Heart right ventricle (tissue), 16 donors: ENCODE results near the gene EPB41L2. TPM values are rescaled to one million over a fixed set of nuclear protein-coding genes. Genes with fewer than 3 reads are reported as not detected.
"Not testable (repeated sequence)": the region's sequence is repeated elsewhere in the genome, so short reads cannot be mapped to it uniquely, and the experiment has no call there.

Experiments used
- ATAC-seq, 8 donors: fragments of 200-7000 bp; cut with Tn5 transposase; one replicate each; pipeline ENCODE4 v1.9.1; 2020; ENCODE audit warnings: mild to moderate bottlenecking in 8 of 8, moderate library complexity in 8 of 8, moderate number of reproducible peaks in 1 of 8
- DNase-seq, 2 donors: peaks; one replicate each; pipeline ENCODE4 v3.0.0-alpha.2; 2020
- H3K27ac ChIP-seq, 10 donors: fragments of 200-600 bp; sonication (generic) in 2 of 10; one replicate each; pipeline versions ENCODE4 v1.5.0 to v1.8.0; 2020 to 2022; ENCODE audit warnings: mild to moderate bottlenecking in 3 of 10
- H3K27me3 ChIP-seq, 7 donors: fragments of 200-600 bp; one replicate each; pipeline ENCODE4 v1.8.0; 2021 to 2022; ENCODE audit warnings: mild to moderate bottlenecking in 2 of 7
- H3K36me3 ChIP-seq, 9 donors: fragments of 200-600 bp; sonication (generic) in 1 of 9; one replicate each; pipeline versions ENCODE4 v1.5.0 to v1.8.0; 2020 to 2022; ENCODE audit warnings: mild to moderate bottlenecking in 2 of 9
- H3K4me1 ChIP-seq, 9 donors: fragments of 200-600 bp; sonication (generic) in 1 of 9; one replicate each; pipeline versions ENCODE4 v1.5.0 to v1.8.0; 2020 to 2022; ENCODE audit warnings: mild to moderate bottlenecking in 4 of 9
- H3K4me3 ChIP-seq, 10 donors: fragments of 200-600 bp; sonication (generic) in 2 of 10; one replicate each; pipeline versions ENCODE4 v1.5.0 to v1.8.0; 2020 to 2022; ENCODE audit warnings: mild to moderate bottlenecking in 7 of 10, moderate library complexity in 2 of 10
- H3K9me3 ChIP-seq, 11 donors: fragments of 200-600 bp in 10 of 11; sonication (generic) in 2 of 11; one replicate each; pipeline versions ENCODE4 v1.5.0 to v1.8.0; 2013 to 2022; ENCODE audit warnings: mild to moderate bottlenecking in 2 of 11, control low read depth in 1 of 11, moderate library complexity in 1 of 11
- WGBS, 2 donors: extraction: QIAGEN DNeasy Blood & Tissue Kit; methylation state at CpG; one replicate each; pipeline ENCODE4 v1.1.7; 2013; ENCODE audit warnings: inconsistent platforms in 1 of 2; 5-methylcytosine and 5-hydroxymethylcytosine counted together
- intact Hi-C, 10 donors: fragments of 100-400 bp; cut with DNase I; formaldehyde crosslinking; loops; one replicate each; pipeline versions ENCODE4 v1.11.1 to v1.14.2; 2022
- polyA plus RNA-seq, 2 donors: library from polyadenylated mRNA; stranded (reverse); fragments of 200-250 nt; gene quantifications; one replicate each; pipeline ENCODE4 v1.2.3, GENCODE V29; 2013
- total RNA-seq, 10 donors: library from RNA; stranded (reverse); fragmentation: NEBNext Ultra II Directional in 3 of 10; extraction: Animal tissue kit (Norgen Biotek cat#: 25700) in 3 of 10; gene quantifications; one replicate each; pipeline versions ENCODE4 v1.2.1 to v1.2.4, GENCODE V29; 2021 to 2023
- TF ChIP-seq, protein P1 (sequence below), 9 donors: fragments of 200-600 bp; sonication (generic) in 2 of 9; IDR thresholded peaks; one replicate each; pipeline versions ENCODE4 v1.5.0 to v1.8.0; 2021 to 2022; ENCODE audit warnings: antibody characterized with exemption in 9 of 9, mild to moderate bottlenecking in 5 of 9, moderate library complexity in 1 of 9
- donor health status: Arrhythmogenic right ventricular cardiomyopathy.
- donor health status: ischemic (EF 13 %, LVEDD 7.1; RV severe dilation, severe dysfunction).
- donor health status: healthy with polysubstance abuse.
- donor health status: DM: no; HTN: yes; CAD: no.
- donor health status: DM: no; HTN: no; CAD: no.
- donor health status: ischemic (EF 25% LVEDD 6.9; RV normal size, moderate dysfunction).
- donor health status: ischemic (EF 25% LVEDD 5.7; RV mildly dilated, moderate dysfunction).
- donor health status: healthy.
- donor health status: DM: yes; HTN: yes; CAD: no.
- donor health status: Ischemic cardiomyopathy.
- donor health status: ischemic (EF 35%, LVEDD 5.7; RV mildly dilated, moderate dysfunction).
- donor health status: nonischemic (EF 11% LVEDD 7.7; RV severe dilation, severe dysfunction).
- donor health status: DM: yes; HTN: yes; CAD: no.
- donor health status: PGD.
- donor health status: ischemic (EF 29% LVEDD 5.4; RV normal size, mild dysfunction).
- donor health status: nonischemic (EF 23%, LVEDD 6.1; RV moderate dilation, normal function).

EPB41L2 gene
- total and polyA plus RNA-seq, 12 donors = 18.0 to 98.6 (median 55.1) TPM

DNA sequence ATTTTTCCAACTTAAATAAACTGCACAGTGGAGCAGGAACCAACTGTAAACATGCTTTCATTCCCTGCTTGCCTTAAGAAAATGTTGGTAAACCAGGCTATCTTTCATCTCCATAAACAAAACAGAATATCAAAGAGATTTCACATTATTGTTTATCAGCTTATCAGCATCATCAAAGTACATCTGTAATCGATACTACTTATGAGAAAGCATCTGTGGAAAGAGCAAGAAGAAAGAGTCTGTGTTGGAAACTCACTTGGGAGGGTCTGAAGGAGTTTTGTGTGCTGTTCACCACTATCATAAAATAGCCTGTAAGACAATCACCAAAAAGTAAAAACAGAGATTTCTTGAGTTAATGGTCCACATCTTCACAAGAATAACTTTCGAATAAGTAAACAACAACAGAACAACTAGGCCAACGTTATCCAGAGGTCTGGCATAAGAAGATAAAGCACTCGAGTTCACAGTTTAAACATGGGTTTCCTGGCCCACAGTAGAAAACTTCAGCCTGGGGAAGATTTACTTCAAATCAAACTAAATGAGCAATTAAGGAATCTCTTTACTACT lies 47.9 kb downstream of the EPB41L2 start:
- DNase-seq = no peak
- Histone ChIP-seq H3K4me1 (peaks cover 0 to 57% (median 36%) of the 10 kb centered on the region in 9 donors), H3K9me3 (no peaks in the 10 kb centered on the region), H3K36me3 (no peaks in the 10 kb centered on the region), H3K27ac (peak overlapping the region in 8 of 10 donors; percentile 9 to 70 (median 39)), H3K4me3 (no peak overlapping the region), H3K27me3 (no peaks in the 10 kb centered on the region)
- intact Hi-C loops = loop anchor here in 1 of 10 donors (2.0 to 10.0 kb wide), 2 partner anchors 48 to 50 kb away; partner anchors contain the start of gene EPB41L2
- WGBS, 2 donors = 34 to 35% methylated on average over 4 of the region's 4 CpGs
- TF ChIP-seq, protein P1, sequence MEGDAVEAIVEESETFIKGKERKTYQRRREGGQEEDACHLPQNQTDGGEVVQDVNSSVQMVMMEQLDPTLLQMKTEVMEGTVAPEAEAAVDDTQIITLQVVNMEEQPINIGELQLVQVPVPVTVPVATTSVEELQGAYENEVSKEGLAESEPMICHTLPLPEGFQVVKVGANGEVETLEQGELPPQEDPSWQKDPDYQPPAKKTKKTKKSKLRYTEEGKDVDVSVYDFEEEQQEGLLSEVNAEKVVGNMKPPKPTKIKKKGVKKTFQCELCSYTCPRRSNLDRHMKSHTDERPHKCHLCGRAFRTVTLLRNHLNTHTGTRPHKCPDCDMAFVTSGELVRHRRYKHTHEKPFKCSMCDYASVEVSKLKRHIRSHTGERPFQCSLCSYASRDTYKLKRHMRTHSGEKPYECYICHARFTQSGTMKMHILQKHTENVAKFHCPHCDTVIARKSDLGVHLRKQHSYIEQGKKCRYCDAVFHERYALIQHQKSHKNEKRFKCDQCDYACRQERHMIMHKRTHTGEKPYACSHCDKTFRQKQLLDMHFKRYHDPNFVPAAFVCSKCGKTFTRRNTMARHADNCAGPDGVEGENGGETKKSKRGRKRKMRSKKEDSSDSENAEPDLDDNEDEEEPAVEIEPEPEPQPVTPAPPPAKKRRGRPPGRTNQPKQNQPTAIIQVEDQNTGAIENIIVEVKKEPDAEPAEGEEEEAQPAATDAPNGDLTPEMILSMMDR (IDR thresholded peaks at IDR 0.05) = no peak
- no peak for ATAC-seq

DNA sequence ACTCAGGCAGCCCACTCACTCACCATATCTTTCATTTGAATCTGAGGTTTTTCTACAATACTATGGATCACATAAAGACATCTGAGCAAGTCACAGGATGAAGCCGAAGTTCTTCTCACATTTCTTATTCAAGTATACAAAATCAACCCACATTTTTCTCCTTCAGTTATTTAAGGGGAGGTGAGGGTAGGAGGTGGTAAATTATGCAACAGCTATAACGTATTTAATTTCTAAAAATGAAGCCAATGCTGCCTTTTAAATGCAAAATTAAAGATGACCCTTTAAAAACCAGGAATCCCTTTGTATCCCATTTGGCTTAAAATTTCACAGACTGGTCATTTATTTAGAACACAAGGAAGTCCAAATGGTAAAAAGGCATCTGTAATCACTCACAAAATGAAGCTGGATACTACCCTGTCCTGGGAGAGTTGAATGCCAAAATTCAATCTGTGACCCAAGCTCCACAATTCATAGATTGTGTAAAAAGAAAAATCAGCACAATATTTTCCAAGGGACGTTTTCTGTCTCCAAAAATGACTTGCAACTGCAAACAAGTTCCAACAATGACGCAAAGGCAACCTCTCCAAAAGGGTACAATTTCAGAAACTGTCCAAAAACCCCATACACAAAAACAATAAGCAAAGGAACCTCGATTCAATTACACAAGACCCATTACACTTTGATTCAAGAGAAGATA lies 48.8 kb downstream of the EPB41L2 start:
- 39 to 55% methylated on average over 5 of the region's 5 CpGs for WGBS, 2 donors
- Histone ChIP-seq H3K4me1 (peaks cover 0 to 57% (median 36%) of the 10 kb centered on the region in 9 donors), H3K4me3 (peak overlapping the region in 1 of 10 donors; percentile 34), H3K36me3 (no peaks in the 10 kb centered on the region), H3K9me3 (no peaks in the 10 kb centered on the region), H3K27ac (peak overlapping the region in 7 of 10 donors; percentile 9 to 70 (median 40)), H3K27me3 (no peaks in the 10 kb centered on the region)
- TF ChIP-seq, protein P1 (IDR thresholded peaks at IDR 0.05) = no peak
- DNase-seq = no peak
- peak in 6 of 8 donors; percentile 59 to 82 (median 69) for ATAC-seq
- intact Hi-C loops = loop anchor here in 1 of 10 donors (2.0 to 10.0 kb wide), 2 partner anchors 47 to 51 kb away; partner anchors contain the start of gene EPB41L2

DNA sequence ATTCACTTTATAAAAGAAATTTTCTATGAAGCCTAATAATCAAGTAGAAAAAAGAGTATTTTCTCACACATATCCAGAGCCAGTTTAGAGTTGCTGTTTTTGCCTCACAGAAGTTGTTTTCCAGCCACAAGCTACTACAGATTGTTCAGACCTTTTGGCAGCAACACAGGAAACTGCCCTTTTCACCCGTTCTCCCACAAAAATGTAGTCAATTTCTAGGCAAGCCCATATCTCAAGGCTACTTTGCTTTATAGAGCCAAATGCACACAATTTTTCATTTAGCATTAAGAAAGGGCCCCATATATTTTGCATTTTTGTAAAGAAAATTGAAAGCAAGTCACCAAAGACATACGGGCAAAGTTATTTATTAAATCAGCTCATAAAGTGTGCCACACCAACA lies 49.5 kb downstream of the EPB41L2 start:
- DNase-seq (peak in 1 of 2 donors; percentile 47), ATAC-seq (peak in 5 of 8 donors; percentile 53 to 74 (median 60))
- Histone ChIP-seq H3K4me3 (peak overlapping the region in 3 of 10 donors; percentile 14 to 34 (median 18)), H3K27me3 (no peaks in the 10 kb centered on the region), H3K9me3 (peaks cover 0 to 2% (median 0%) of the 10 kb centered on the region in 11 donors), H3K27ac (peak overlapping the region in 7 of 10 donors; percentile 2 to 57 (median 33)), H3K36me3 (no peaks in the 10 kb centered on the region), H3K4me1 (peaks cover 0 to 57% (median 36%) of the 10 kb centered on the region in 9 donors)
- intact Hi-C loops = loop anchor here in 1 of 10 donors (10.0 kb wide), 1 partner anchor 51 kb away; the partner anchor contains the start of gene EPB41L2
- TF ChIP-seq, protein P1 (IDR thresholded peaks at IDR 0.05) = no peak
- 34 to 55% methylated on average over 2 of the region's 2 CpGs for WGBS, 2 donors

DNA sequence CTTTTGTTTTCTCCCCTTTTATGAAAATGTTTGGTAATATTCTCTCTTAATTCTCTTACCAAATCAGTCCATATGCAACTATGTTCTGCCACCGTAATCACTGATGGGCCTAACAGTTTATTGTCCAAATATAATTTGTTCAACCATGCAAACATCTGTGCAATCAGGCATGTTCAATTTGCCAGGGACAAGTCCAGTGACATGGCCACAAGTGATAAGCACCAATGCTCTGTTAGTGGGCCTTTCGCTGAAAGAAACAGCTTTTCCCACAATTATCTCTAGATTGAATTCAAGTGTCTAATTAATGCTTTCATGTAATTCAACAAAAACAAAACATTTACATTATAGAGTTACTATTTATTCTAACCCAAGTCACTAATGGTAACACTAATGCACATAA lies 53.3 kb downstream of the EPB41L2 start:
- 93 to 98% methylated on average over 2 of the region's 2 CpGs for WGBS, 2 donors
- H3K36me3 ChIP-seq = no peaks in the 10 kb centered on the region
- TF ChIP-seq, protein P1 (IDR thresholded peaks at IDR 0.05) = no peak
- peaks cover 0 to 22% (median 8%) of the 10 kb centered on the region in 11 donors for H3K9me3 ChIP-seq
- H3K27me3 ChIP-seq = no peaks in the 10 kb centered on the region
- no peak overlapping the region for H3K27ac ChIP-seq
- no peak for ATAC-seq
- DNase-seq = no peak
- H3K4me1 ChIP-seq = peaks cover 0 to 45% (median 28%) of the 10 kb centered on the region in 9 donors
- intact Hi-C loops = loop anchor here in 1 of 10 donors (10.0 kb wide), 1 partner anchor 55 kb away; the partner anchor contains the start of gene EPB41L2
- no peak overlapping the region for H3K4me3 ChIP-seq

DNA sequence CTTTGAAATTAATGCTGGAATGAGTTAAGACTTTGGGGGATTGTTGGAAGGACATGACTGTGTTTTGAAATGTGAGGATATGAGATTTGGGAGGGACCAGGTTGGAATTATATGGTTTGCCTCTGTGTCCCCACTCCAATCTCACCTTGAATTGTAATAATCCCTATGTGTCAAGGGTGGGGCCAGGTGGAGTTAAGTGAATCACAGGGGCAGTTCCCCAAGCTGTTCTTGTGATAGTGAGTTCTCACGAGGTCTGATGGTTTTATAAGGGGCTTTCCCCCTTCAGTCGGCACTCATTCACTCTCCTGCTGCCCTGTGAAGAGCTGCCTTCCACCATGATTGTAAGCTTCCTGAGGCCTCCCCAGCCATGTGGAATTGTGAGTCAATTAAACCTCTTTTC lies 54.1 kb downstream of the EPB41L2 start:
- H3K36me3 ChIP-seq, DNase-seq, H3K27me3 ChIP-seq, ATAC-seq, H3K27ac ChIP-seq, H3K4me3 ChIP-seq, intact Hi-C loops: not testable (repeated sequence)
- WGBS, 2 donors = 90 to 97% methylated on average over 2 of the region's 2 CpGs
- peaks cover 0 to 45% (median 23%) of the 10 kb centered on the region in 9 donors for H3K4me1 ChIP-seq
- H3K9me3 ChIP-seq = peaks cover 0 to 22% (median 8%) of the 10 kb centered on the region in 11 donors

DNA sequence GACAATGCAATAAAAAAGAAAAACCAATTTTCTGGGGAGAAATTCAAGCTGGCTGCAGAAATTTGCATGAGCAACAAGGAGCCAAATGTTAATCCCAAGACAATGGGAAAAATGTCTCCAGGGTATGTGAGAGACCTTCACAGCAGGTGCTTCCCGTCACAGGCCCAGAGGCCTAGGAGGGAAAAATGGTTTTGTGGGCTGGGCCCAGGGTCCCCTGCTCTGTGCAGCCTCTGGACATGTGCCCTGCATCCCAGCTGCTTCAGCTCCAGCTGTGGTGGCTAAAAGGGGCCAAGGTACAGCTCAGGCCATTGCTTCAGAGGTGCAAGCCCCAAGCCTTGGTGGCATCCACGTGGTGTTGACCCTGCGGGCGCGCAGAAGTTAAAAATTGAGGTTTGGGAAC lies 55.1 kb downstream of the EPB41L2 start:
- peak in 1 of 8 donors; percentile 10 for ATAC-seq
- H3K27me3 ChIP-seq, H3K4me3 ChIP-seq, H3K27ac ChIP-seq, DNase-seq, intact Hi-C loops, H3K36me3 ChIP-seq: not testable (repeated sequence)
- Histone ChIP-seq H3K4me1 (peaks cover 0 to 47% (median 22%) of the 10 kb centered on the region in 9 donors), H3K9me3 (peaks cover 0 to 22% (median 8%) of the 10 kb centered on the region in 11 donors)
- WGBS, 2 donors = 77 to 85% methylated on average over 5 of the region's 5 CpGs
